GM21723 (cell line): ENCODE measurements around the gene ANKH.
"Not testable (repeated sequence)": the region's sequence is repeated elsewhere in the genome, so short reads cannot be mapped to it uniquely, and the experiment has no call there.

ENCODE experiments used
- ATAC-seq: cut with Tn5 transposase; IDR thresholded peaks from one replicate; pipeline ENCODE4 v1.9.1; 2021; ENCODE audit warnings: mild to moderate bottlenecking, moderate library complexity; ENCODE audit not compliant: unreplicated experiment

Gene ANKH

GRCh38 chr5:14859150-14859549 is 12.4 kb downstream of the ANKH start:
- no peak for ATAC-seq

- ATAC-seq: no peak
Observed at GRCh38 chr5:14855366-14855765, 16.2 kb downstream of the ANKH start.

- no peak for ATAC-seq
Observed at GRCh38 chr5:14854799-14855198, 16.8 kb downstream of the ANKH start.

GRCh38 chr5:14853685-14854084 is 17.9 kb downstream of the ANKH start:
- ATAC-seq: no peak

GRCh38 chr5:14852779-14853178 is 18.8 kb downstream of the ANKH start:
- no peak for ATAC-seq

- no peak for ATAC-seq
Observed at GRCh38 chr5:14851999-14852526, 19.5 kb downstream of the ANKH start.

GRCh38 chr5:14851597-14851996 is 20.0 kb downstream of the ANKH start:
- ATAC-seq: no peak

GRCh38 chr5:14851050-14851419 is 20.5 kb downstream of the ANKH start:
- no peak for ATAC-seq

- ATAC-seq: no peak
Observed at GRCh38 chr5:14850419-14851049, 21.0 kb downstream of the ANKH start.

- ATAC-seq: no peak
Observed at GRCh38 chr5:14849516-14850294, 21.9 kb downstream of the ANKH start.

GRCh38 chr5:14848942-14849341 is 22.6 kb downstream of the ANKH start:
- not testable (repeated sequence) for ATAC-seq

- ATAC-seq: no peak
Observed at GRCh38 chr5:14848385-14848784, 23.2 kb downstream of the ANKH start.

- no peak for ATAC-seq
Observed at GRCh38 chr5:14847471-14847870, 24.1 kb downstream of the ANKH start.

- no peak for ATAC-seq
Observed at GRCh38 chr5:14842117-14842516, 29.5 kb downstream of the ANKH start.

GRCh38 chr5:14840624-14841023 is 31.0 kb downstream of the ANKH start:
- no peak for ATAC-seq

GRCh38 chr5:14838396-14839319 is 32.9 kb downstream of the ANKH start:
- no peak for ATAC-seq

- not testable (repeated sequence) for ATAC-seq
Observed at GRCh38 chr5:14837423-14838122, 34.0 kb downstream of the ANKH start.

- no peak for ATAC-seq
Observed at GRCh38 chr5:14834584-14835550, 36.7 kb downstream of the ANKH start.

- ATAC-seq: no peak
Observed at GRCh38 chr5:14834062-14834461, 37.5 kb downstream of the ANKH start.

- no peak for ATAC-seq
Observed at GRCh38 chr5:14831006-14831338, 40.6 kb downstream of the ANKH start.
